ENCODE measurements around the gene PROCR.
"Not testable (repeated sequence)": the region's sequence is repeated elsewhere in the genome, so short reads cannot be mapped to it uniquely, and the experiment has no call there.

Gene PROCR

DNA sequence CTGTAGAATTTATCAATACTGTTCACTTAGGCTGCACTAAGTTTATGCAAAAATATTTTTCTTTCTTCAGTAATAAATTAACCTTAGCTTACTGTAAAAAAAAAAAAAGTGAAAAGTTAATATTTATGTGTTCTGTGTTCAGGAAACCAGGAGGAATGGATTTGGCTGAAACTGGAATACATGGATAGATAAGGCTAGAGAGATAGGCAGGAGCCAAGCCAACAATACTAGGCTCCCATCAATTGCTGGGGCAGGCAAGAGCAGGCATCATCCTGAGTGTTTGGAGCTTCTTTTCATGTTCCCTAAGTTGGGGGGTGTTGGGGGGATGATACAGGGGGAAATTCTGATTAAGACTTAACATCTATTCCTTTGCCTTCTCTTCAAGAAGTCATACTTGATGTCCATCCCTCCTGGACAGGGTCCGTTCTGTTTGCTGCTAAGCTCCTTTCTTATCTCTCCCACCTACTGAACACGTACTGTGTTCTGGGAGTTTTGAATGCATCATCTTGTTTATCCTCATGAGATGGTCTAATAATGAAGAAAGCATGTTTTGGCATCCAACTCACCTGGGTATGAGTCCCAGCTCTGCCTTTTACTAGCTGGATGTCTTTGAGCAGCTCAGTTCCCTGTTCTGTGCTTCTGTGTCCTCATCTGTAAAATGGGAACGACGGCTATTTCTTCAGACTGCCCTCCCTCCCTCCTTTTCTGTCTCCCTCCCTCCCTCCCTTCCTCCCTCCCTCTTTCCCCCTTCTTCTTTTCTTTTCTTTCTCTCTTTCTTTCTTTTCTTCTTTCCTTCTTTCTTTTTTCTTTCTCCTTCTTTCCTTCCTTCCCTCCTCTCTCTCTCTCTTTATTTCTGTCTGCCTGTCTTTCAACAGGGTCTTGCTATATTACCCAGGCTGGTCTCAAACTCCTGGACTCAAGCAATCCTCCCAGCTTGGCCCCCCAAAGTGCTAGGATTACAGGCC lies 6.4 kb upstream of the PROCR start:
- no peak for DNase-seq (ENCODE audit: low spot score)

DNA sequence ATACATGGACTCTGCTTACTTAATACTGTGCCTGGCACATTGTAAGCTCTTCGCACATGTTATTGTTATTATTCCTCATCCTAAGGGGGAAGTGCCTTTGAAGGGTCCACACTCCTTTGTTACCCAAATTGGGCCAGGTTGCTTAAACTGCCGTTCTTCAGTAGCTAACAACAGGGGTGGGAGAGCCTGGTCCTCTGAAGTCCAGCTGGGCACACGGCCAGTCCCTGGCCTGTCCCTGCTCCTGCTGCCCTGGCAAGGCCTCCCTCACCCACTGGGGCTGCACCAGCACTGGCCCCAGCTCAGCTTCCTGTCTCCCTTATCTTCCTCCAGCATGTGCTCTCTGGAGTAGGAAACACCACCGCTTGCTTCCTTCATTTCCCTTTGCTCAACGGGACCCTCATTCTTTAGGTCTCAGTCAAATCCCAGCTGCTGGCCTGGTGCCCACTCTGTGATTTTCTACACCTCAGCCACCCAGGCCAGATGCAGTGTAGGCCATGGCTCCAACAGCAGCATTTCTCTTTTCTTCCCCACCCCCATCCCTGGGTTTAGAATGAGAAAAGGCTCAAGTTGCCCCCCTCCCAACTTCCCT lies 5.5 kb upstream of the PROCR start:
- DNase-seq (ENCODE audit: low spot score), result no peak

DNA sequence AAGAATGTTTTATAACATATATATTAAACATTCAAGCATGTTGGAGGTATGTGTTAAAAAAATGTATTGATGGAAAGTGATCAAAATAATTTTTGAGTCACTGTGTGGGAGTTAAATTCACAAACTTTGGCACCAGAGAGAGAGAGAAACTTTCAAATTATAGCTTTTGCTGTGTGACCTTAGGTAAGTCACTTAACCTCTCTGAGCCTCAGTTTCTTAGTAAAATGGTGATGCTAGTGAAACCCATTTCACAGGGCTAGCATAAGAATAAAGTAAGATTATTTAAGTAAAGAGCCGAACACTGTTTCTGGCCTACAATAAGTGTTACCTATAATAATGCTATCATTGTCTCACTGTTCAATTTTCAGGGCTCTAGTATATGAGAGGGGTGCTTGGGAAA lies 4.1 kb upstream of the PROCR start:
- no peak for DNase-seq (ENCODE audit: low spot score)

DNA sequence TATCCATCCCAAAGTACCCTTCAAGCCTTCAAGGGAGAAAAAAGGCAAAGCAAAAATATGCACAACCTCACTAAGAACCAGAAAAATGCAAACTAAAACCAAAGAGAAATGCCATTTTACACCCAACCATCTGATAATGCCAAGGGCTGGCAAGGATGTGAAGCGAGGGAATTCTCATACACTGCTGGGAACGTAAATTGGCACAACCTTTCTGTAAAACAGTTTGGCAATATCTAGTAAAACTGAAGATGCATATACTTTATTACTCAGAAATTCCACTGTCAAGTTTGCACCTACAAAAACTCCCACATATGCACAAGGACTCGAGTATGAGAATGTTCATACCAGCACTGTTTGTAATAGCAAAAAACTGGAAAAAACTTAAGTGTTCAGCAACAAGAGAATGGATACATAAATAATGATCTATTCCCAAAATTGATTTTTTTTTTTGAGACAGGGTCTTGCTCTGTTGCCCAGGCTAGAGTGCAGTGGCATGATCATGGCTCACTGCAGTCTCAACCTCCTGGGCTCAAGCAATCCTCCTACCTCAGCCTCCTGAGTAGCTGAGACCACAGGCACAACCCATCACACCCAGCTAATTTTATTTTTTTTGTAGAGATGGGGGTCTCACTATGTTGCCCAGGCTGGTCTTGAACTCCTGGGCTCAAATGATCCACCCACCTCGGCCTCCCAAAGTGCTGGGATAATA lies 3.0 kb upstream of the PROCR start:
- DNase-seq (ENCODE audit: low spot score), result not testable (repeated sequence)

DNA sequence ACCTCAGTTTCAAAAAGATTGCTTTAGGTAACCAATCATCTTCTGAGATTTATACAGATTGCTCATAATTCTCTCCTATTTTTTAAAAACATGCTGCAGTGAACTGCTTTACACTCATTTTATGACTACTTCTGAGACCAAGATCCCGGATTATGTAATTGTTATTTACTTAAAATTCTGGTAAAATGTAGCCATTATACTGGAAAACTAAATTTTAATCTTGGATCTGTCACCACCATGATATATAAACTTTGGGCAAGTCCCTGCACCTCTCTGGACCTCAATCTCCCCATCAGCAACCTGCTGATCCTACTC lies 477 bp upstream of the PROCR start:
- DNase-seq (ENCODE audit: low spot score), result no peak

DNA sequence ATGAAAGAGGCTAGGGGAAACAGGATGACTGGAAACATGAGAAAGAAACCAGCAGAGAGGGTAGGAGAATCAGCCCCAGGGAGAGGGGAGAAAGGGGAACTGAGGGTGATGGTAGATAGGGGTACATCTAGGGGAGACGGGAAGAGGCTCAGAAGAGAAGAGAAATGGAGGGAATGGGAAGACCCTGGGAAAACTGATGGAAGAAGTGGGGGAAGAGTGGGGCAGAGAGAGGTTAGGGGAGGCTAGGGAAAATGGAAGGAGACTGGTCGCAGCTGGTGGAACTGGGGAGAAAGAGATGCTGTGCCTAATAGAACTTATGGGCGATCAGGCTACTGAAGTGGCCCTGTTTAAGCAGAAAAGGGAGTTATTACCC lies 548 bp downstream of the PROCR start:
- DNase-seq (ENCODE audit: low spot score), result no peak

DNA sequence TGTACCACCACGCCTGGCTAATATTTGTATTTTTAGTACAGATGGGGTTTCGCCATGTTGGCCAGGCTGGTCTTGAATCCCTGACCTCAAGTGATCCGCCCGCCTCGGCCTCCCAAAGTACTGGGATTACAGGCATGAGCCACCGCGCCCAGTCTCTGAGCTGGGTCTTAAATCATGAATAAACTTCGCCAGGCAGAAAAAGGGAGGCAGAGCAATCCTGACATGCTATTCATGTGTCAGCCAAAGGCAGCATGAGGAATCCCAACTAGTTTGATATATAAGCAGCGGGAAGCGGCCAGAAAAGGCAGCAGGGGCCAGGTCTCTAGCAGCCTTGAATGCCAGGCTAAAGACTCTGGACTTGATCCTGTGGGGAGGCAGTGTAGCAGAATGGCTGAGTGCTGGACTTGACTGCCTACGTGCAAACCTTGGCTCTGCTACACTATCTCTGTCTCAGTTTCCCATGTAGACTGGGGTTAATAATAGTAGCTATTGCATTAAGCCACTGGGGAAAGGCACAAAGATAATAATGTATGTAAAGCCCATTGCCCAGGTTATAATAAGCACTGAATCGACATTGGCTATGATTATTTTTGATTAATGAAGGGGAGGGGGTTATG lies 1.8 kb downstream of the PROCR start:
- DNase-seq (ENCODE audit: low spot score), result no peak

DNA sequence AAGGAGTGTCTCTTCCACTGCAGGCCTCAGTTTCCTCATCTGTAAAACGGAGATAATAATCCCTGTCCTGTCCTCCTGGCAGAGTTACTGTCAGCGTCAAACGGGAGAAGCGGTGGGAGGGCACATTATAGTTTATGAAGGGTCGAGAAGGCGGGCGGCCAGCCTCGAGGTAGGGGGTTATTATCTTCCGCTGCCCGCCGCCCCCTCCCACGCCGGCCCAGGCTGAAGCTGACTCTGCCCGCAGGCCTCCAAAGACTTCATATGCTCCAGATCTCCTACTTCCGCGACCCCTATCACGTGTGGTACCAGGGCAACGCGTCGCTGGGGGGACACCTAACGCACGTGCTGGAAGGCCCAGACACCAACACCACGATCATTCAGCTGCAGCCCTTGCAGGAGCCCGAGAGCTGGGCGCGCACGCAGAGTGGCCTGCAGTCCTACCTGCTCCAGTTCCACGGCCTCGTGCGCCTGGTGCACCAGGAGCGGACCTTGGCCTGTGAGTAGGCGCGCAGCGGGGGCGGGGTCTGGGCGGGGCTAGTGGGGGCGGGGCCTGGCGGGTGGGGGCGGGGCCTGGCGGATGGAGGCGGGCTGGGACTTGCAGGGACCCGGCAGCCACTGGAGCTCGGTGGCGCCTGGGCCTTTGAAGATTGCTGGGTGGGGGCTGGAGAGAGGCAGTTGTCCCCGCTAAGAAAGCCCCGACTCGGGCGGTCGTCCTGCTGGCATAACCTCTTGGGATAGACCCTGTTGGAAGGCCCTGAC lies 2.8 kb downstream of the PROCR start:
- no peak for DNase-seq (ENCODE audit: low spot score)

DNA sequence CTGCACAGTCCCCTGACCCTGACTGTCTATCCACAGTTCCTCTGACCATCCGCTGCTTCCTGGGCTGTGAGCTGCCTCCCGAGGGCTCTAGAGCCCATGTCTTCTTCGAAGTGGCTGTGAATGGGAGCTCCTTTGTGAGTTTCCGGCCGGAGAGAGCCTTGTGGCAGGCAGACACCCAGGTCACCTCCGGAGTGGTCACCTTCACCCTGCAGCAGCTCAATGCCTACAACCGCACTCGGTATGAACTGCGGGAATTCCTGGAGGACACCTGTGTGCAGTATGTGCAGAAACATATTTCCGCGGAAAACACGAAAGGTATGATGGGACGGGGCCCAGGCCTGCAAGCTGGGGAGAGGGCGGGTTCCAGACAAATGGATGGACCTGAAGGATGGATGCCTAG lies 4.3 kb downstream of the PROCR start:
- DNase-seq (ENCODE audit: low spot score), result no peak

DNA sequence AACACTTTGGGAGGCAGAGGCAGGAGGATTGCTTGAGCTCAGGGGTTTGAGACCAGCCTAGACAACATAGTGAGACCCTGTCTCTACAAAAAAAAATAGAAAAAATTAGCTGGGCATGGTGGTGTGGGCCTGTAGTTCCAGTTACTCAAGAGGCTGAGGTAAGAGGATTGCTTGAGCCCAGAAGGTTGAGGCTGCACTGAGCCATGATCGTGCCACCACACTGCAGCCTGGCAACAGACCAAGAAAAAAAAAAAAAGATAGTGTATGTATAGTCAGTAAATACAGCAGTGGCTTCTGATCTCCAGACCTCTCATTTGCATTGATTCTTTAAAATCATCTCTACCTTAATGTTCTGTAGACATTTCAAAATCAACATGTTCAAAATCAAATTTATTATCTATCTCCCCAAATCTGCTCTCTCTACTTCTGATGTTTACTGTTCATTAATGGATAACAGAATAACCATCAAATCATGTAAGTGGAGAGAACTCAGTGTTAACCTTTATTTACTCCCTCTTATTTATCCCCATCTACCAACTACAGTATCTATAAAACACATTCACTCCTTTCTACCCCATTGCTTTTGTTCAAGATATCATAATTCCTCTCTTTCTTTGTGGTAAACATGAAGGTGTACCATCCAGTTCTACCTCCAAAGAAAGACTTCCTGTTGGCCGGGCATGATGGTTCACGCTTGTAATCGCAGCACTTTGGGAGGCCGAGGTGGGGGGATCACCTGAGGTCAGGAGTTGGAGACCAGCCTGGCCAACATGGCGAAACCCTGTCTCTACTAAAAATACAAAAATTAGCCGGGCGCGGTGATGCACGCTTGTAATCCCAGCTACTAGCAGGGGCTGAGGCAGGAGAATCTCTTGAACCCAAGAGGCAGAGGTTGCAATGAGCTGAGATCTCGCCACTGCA lies 7.7 kb downstream of the PROCR start:
- DNase-seq (ENCODE audit: low spot score), result no peak

DNA sequence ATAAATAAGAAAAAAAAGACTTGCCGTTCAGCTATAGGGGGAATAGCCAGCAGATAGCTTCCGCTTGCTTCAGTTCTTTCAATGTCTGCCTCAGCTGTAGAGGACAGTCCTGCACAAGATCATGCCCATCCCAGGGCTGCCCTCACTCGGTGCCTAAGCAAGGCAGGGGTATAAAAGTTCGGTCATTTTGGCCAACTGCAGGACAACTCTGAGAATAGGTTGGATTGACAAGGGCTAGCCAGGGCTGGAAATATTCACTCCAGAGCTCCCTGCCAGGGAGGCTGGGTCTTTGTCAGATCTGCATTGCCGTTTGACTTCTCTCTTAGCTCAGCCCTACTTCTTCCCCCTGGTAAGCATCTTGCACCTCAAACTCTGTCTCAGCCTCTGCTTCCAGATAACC lies 8.4 kb downstream of the PROCR start:
- DNase-seq (ENCODE audit: low spot score), result no peak

DNA sequence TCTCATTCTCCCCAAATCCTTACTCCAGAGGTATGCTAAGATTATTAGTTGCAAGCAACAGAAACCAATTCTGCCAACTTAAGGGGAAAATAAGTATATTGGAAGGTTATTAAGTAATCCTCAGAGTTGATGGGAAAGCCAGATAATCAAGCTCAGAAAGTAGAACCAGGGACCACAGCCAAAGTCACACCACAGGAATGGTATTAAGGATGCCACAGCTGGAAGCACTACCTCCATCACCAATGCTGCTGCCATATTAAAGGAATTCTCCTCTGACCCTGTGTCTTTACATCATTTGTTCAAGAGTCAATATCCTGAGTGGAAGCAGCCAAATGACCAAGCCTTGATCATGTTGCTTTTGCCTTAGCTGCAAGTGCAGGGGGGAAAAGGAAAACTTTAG lies 9.9 kb downstream of the PROCR start:
- no peak for DNase-seq (ENCODE audit: low spot score)

DNA sequence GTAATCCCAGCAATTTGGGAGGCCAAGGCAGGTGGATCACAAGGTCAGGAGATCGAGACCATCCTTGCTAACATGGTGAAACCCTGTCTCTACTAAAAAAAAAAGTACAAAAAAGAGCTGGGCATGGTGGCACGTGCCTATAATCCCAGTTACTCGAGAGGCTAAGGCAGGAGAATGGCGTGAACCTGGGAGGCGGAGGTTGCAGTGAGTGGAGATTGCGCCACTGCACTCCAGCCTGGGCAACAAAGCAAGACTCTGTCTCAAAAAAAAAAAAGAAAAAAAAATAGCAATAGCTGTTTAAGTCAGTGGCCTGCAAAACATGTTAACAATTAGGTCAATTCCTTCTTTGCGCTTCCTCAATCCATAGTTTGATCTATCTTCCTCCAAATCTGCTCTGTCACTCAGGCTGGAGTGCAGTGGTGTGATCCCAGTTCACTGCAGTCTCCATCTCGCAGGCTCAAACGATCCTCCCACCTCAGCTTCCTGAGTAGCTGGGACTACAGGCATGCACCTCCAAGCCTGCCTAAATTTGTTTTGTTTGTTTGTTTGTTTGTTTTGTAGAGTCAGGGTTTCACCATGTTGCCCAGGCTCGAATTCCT lies 14.9 kb downstream of the PROCR start:
- DNase-seq (ENCODE audit: low spot score), result not testable (repeated sequence)

DNA sequence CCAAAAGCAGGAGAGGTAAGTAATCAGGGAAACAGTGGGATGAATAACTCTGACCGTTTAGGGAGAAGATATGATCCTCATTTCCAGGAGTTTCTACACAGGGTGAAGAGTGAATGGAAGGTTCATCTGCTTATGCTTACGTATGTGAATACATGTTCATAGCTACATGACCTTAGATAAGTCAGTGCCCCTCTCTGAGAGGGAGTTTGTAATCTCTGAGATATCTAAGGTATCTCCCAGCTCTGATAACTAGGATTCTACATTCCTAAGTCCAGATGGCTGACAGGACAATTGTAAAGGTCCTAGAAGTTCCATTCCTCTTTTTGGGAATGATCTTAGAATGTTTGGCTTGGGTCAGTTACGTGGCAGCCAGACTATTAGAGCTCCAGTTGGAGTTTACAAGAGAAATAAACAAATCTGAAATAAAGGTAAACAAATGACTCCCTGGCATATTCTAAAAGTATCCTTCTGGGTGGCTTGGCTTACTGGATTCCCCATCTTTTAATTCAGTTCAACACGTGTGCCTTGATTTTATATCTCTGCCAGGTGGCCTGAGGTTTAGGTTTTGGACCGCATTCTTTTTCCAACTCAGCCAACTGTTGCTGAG lies 15.8 kb downstream of the PROCR start:
- DNase-seq (ENCODE audit: low spot score), result no peak

DNA sequence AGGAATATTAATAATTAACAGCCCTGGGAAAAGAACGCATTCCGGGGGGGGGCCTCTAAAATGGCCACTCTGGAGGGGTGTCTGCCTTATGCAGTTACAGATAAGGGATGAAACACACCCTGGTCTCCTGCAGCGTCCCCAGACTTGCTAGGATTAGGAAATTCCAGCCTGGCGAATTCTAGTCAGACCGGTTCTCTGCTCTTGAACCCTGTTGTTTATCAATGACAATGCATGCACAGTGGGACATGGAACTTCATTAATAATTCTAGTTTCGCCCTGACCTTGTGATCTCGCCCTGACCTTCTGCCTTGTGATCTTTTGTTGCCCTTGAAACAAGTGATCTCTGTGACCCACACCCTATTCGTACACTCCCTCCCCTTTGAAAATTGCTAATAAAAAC lies 17.4 kb downstream of the PROCR start:
- DNase-seq (ENCODE audit: low spot score), result not testable (repeated sequence)

DNA sequence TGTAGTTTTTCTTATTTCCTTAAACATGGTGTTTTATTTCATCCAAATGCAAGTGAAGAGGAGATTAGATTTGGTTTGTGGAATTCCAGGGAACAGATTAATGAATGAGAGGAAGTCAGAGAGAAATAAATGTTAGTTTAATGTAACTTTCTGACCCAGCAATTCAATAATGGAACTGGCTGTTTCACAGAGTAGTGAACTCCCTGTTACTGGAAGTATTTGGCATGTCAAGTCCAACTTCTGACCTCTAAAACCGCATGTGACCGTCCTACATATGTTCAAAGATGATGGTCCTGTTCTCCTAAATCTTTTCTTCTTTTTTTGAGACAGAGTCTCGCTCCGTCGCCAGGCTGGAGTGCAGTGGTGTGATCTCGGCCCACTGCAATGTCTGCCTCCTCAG lies 18.7 kb downstream of the PROCR start:
- no peak for DNase-seq (ENCODE audit: low spot score)

DNA sequence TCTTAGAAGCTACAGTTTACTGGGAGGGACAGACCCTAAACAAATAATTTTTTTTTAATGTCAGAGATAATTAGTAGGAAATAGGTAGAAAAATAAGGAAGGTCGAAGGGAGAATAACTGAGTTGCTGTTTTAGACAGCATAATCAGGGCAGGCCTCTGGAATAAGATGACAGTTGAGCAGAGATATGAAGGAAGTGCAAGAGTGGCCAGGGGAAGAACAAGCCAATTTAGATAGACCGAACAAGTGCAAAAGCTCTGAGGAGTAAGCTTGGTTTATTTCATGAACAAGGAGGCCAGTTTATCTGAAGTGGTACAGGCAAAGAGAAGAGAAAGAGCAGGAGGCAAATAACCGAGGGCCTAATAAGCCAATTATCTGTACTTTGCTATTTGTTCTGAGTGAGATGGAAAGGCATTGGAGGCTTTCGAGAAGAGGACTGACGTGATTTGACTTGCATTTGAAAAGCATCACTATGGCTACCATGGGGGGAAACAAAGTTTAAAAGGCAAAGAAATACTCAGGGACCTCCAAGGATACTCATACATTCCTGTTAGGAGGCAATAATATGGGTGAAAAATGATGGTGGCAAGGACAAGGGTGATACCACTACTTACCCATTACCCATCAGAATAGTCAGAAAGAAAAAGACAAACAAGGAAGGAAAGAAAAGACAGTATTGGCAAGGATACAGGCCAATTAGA lies 19.7 kb downstream of the PROCR start:
- no peak for DNase-seq (ENCODE audit: low spot score)

DNA sequence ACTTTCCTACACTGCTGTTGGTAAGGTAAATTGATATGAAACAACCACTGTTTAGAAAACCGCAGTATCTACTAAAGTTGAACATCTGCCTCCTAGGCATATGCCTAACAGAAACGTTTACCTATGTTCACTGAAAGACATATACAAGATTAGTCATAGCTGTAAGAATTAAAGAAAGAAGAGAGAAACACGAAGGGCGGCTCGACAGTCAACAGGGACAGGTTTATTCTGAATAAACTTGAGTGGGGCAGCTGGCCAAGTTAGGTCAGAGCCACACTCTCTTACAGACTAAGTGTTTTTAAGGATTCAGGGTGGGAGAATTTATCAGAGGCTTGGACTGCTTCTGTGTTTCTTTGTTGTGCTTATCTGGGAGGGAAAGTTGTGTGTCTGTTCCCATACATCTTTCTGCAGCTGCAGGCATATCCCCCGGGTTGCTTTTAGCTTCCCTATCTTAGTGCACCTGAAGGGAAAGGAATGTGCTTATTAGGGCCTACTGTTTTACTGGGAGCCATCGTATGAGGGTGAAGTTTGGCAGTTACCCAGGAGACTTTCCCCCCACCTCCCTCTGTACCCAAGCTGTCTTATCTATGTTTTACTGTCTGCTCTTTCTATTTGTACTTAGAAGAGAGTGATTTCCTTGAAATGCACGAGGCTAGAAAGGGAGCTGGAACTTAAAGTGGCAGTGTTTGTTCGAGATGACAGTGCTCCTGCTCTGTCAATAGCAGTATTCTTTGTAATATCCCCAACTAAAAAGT lies 20.4 kb downstream of the PROCR start:
- no peak for DNase-seq (ENCODE audit: low spot score)

Measured in CD4-positive, alpha-beta T cell treated with Interleukin-2 at 100 ng/mL for 4 hours (primary cell).